ENCODE measurements around the gene UIMC1. TPM values are rescaled to one million over a fixed set of nuclear protein-coding genes. Genes with fewer than 3 reads are reported as not detected.

UIMC1 gene
- total and polyA plus RNA-seq, 12 donors, result 11.2 to 58.1 (median 35.9) TPM

GRCh38 chr5:177040814-177041420 lies 34.3 kb upstream of the UIMC1 start:
- no peak for TF ChIP-seq CTCF (IDR thresholded peaks at IDR 0.05)
- no peak for TF ChIP-seq POLR2A (IDR thresholded peaks at IDR 0.05)
- Histone ChIP-seq H3K9me3 (replicated peaks in 1 of 3) (no peaks in the 10 kb centered on the region), H3K27ac (no peak overlapping the region), H3K36me3 (replicated peaks in 1 of 2) (peaks cover 0 to 44% of the 10 kb centered on the region in 2 donors), H3K4me1 (replicated peaks in 1 of 2) (peaks cover 0 to 10% of the 10 kb centered on the region in 2 donors), H3K27me3 (no peaks in the 10 kb centered on the region), H3K4me3 (no peak overlapping the region)
- 79 to 95% (median 85%) methylated on average over 3 of the region's 3 CpGs for WGBS, 4 donors
- intact Hi-C loops (cut with DNase I), result no loop called here
- DNase-seq, result no peak

GRCh38 chr5:177036921-177037320 lies 30.3 kb upstream of the UIMC1 start:
- Histone ChIP-seq H3K9me3 (replicated peaks in 1 of 3) (no peaks in the 10 kb centered on the region), H3K36me3 (replicated peaks in 1 of 2) (peaks cover 0 to 5% of the 10 kb centered on the region in 2 donors), H3K4me3 (no peak overlapping the region), H3K4me1 (replicated peaks in 1 of 2) (peaks cover 0 to 10% of the 10 kb centered on the region in 2 donors), H3K27ac (no peak overlapping the region), H3K27me3 (no peaks in the 10 kb centered on the region)
- TF ChIP-seq POLR2A (IDR thresholded peaks at IDR 0.05), result no peak
- DNase-seq, result no peak
- intact Hi-C loops (cut with DNase I), result no loop called here
- WGBS, 4 donors, result 93 to 98% (median 96%) methylated on average over 5 of the region's 5 CpGs

GRCh38 chr5:177036443-177036842 lies 29.9 kb upstream of the UIMC1 start:
- peaks cover 0 to 10% of the 10 kb centered on the region in 2 donors for H3K4me1 ChIP-seq (replicated peaks in 1 of 2)
- no peak for DNase-seq
- peaks cover 0 to under 1% of the 10 kb centered on the region in 2 donors for H3K36me3 ChIP-seq (replicated peaks in 1 of 2)
- TF ChIP-seq CTCF (IDR thresholded peaks at IDR 0.05) (no peak), POLR2A (IDR thresholded peaks at IDR 0.05) (no peak)
- no peak overlapping the region for H3K27ac ChIP-seq
- H3K4me3 ChIP-seq, result no peak overlapping the region
- intact Hi-C loops (cut with DNase I), result no loop called here
- 69 to 89% (median 77%) methylated on average over 5 of the region's 5 CpGs for WGBS, 4 donors
- H3K27me3 ChIP-seq, result no peaks in the 10 kb centered on the region
- no peaks in the 10 kb centered on the region for H3K9me3 ChIP-seq (replicated peaks in 1 of 3)

- Histone ChIP-seq H3K36me3 (replicated peaks in 1 of 2) (no peaks in the 10 kb centered on the region), H3K4me3 (no peak overlapping the region), H3K4me1 (replicated peaks in 1 of 2) (peaks cover 0 to 10% of the 10 kb centered on the region in 2 donors), H3K27ac (no peak overlapping the region), H3K9me3 (replicated peaks in 1 of 3) (no peaks in the 10 kb centered on the region), H3K27me3 (no peaks in the 10 kb centered on the region)
- intact Hi-C loops (cut with DNase I), result no loop called here
- DNase-seq, result no peak
- no peak for TF ChIP-seq POLR2A (IDR thresholded peaks at IDR 0.05)
- no peak for TF ChIP-seq CTCF (IDR thresholded peaks at IDR 0.05)
- 81 to 92% (median 83%) methylated on average over 1 of the region's 1 CpG for WGBS, 4 donors
These were observed 29.4 kb upstream of the UIMC1 start for GRCh38 chr5:177035976-177036375.

- Histone ChIP-seq H3K36me3 (replicated peaks in 1 of 2) (peaks cover 0 to 8% of the 10 kb centered on the region in 2 donors), H3K27ac (no peak overlapping the region), H3K4me1 (replicated peaks in 1 of 2) (peaks cover 0 to 11% of the 10 kb centered on the region in 2 donors), H3K9me3 (replicated peaks in 1 of 3) (no peaks in the 10 kb centered on the region), H3K4me3 (no peak overlapping the region), H3K27me3 (no peaks in the 10 kb centered on the region)
- TF ChIP-seq CTCF (IDR thresholded peaks at IDR 0.05), result no peak
- TF ChIP-seq POLR2A (IDR thresholded peaks at IDR 0.05), result no peak
- DNase-seq, result no peak
- intact Hi-C loops (cut with DNase I), result no loop called here
- WGBS, 4 donors, result 94 to 96% (median 95%) methylated on average over 6 of the region's 6 CpGs
These were observed 22.9 kb upstream of the UIMC1 start for GRCh38 chr5:177029498-177029897.

All from adrenal gland (tissue), 12 donors.